Parathyroid adenoma (tissue), 2 donors: ENCODE data around the gene DCLK1.

Experiments
- H2AFZ ChIP-seq: fragments of 300-600 bp; sonication (generic); one replicate; pipeline ENCODE4 v1.7.0; 2017; ENCODE audit warnings: antibody characterized with exemption, mild to moderate bottlenecking
- H3K27ac ChIP-seq: fragments of 300-600 bp; sonication (generic); one replicate; pipeline ENCODE4 v1.7.0; 2017
- H3K27me3 ChIP-seq: fragments of 300-600 bp; sonication (generic); one replicate; pipeline ENCODE4 v1.7.0; 2017; ENCODE audit warnings: low read length; ENCODE audit not compliant: control insufficient read depth, insufficient read depth
- H3K36me3 ChIP-seq: fragments of 300-600 bp; sonication (generic); one replicate; pipeline ENCODE4 v1.7.0; 2017; ENCODE audit warnings: low read length; ENCODE audit not compliant: control insufficient read depth, insufficient read depth
- H3K4me1 ChIP-seq: fragments of 300-600 bp; sonication (generic); one replicate; pipeline ENCODE4 v1.7.0; 2017; ENCODE audit warnings: control low read depth
- H3K4me2 ChIP-seq: fragments of 300-600 bp; sonication (generic); one replicate; pipeline ENCODE4 v1.7.0; 2017; ENCODE audit warnings: low read length
- H3K4me3 ChIP-seq: fragments of 300-600 bp; sonication (generic); one replicate; pipeline ENCODE4 v1.7.0; 2017; ENCODE audit warnings: low read depth, low read length
- H3K79me2 ChIP-seq: fragments of 300-600 bp; sonication (generic); one replicate; pipeline ENCODE4 v1.7.0; 2017; ENCODE audit warnings: control low read depth
- H3K9ac ChIP-seq: fragments of 300-600 bp; sonication (generic); one replicate; pipeline ENCODE4 v1.7.0; 2017; ENCODE audit warnings: mild to moderate bottlenecking
- H3K9me3 ChIP-seq: fragments of 300-600 bp; sonication (generic); one replicate; pipeline ENCODE4 v1.7.0; 2017; ENCODE audit warnings: low read length; ENCODE audit not compliant: control insufficient read depth
- CTCF ChIP-seq: fragments of 300-600 bp; sonication (generic); IDR thresholded peaks from one replicate; pipeline ENCODE4 v1.7.0; 2017; ENCODE audit warnings: antibody characterized with exemption, mild to moderate bottlenecking
- donor health status: primary hyperparathyroidism.

Gene DCLK1

GRCh38 chr13:35817642-35818607 lies 313.3 kb downstream of the DCLK1 start:
- Histone ChIP-seq H3K9ac (no peak overlapping the region), H3K4me3 (no peak overlapping the region), H3K27ac (no peak overlapping the region), H3K36me3 (no peaks in the 10 kb centered on the region), H2AFZ (no peak overlapping the region), H3K79me2 (no peaks in the 10 kb centered on the region), H3K9me3 (no peaks in the 10 kb centered on the region), H3K4me2 (no peak overlapping the region), H3K27me3 (no peaks in the 10 kb centered on the region), H3K4me1 (no peaks in the 10 kb centered on the region)
- no peak for TF ChIP-seq CTCF

DNA sequence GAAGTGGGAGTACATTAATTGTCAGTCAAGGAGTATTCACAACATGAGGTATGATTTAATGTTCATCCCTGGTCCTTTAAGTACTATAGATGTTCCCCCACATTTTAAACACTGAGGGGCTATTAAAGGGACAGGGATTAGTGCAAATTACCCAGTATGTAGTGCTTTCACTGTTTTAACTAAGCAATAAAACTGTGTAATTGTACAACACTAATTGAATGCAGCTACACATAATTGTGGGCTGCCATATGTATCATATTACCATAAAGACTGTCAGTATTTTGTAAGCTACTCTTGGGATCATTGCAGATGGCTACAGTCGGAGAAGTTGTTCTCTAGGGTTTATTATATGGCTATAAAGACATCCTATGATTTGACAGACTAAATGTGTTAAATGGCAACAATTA lies 316.6 kb downstream of the DCLK1 start:
- Histone ChIP-seq H3K4me2 (no peak overlapping the region), H3K27me3 (no peaks in the 10 kb centered on the region), H3K9me3 (no peaks in the 10 kb centered on the region), H3K4me3 (no peak overlapping the region), H3K79me2 (no peaks in the 10 kb centered on the region), H3K4me1 (no peaks in the 10 kb centered on the region), H3K36me3 (no peaks in the 10 kb centered on the region), H3K9ac (no peak overlapping the region), H2AFZ (no peak overlapping the region), H3K27ac (no peak overlapping the region)
- TF ChIP-seq CTCF, result no peak

DNA sequence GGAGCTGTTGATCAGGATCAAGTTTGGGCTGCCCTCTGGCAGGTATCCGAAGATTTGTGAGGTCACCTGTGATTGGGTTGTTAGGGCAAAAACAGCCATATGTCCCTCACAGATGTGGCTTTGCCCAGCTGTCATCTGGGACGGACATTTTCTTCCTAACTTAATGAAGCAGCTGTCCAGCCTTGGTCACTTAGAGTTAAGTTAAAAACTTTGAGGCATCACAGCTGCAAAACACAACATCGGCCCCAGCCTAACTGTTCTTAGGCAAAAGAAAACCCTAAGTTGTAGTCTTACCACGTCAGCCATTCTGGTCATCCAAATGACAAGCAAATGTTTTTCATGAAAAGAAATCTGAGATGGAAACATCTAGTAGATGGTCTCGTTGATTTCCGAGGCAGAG lies 318.4 kb downstream of the DCLK1 start:
- no peaks in the 10 kb centered on the region for H3K27me3 ChIP-seq
- no peak overlapping the region for H3K4me2 ChIP-seq
- no peak overlapping the region for H2AFZ ChIP-seq
- H3K9me3 ChIP-seq, result no peaks in the 10 kb centered on the region
- no peak overlapping the region for H3K9ac ChIP-seq
- TF ChIP-seq CTCF, result no peak
- no peak overlapping the region for H3K27ac ChIP-seq
- H3K36me3 ChIP-seq, result no peaks in the 10 kb centered on the region
- H3K79me2 ChIP-seq, result no peaks in the 10 kb centered on the region
- no peaks in the 10 kb centered on the region for H3K4me1 ChIP-seq
- H3K4me3 ChIP-seq, result no peak overlapping the region

GRCh38 chr13:35810321-35810720 lies 320.9 kb downstream of the DCLK1 start:
- Histone ChIP-seq H3K9ac (no peak overlapping the region), H3K9me3 (no peaks in the 10 kb centered on the region), H3K27ac (no peak overlapping the region), H3K4me2 (no peak overlapping the region), H3K36me3 (no peaks in the 10 kb centered on the region), H3K4me1 (no peaks in the 10 kb centered on the region), H3K27me3 (no peaks in the 10 kb centered on the region), H2AFZ (no peak overlapping the region), H3K4me3 (no peak overlapping the region), H3K79me2 (no peaks in the 10 kb centered on the region)
- no peak for TF ChIP-seq CTCF

DNA sequence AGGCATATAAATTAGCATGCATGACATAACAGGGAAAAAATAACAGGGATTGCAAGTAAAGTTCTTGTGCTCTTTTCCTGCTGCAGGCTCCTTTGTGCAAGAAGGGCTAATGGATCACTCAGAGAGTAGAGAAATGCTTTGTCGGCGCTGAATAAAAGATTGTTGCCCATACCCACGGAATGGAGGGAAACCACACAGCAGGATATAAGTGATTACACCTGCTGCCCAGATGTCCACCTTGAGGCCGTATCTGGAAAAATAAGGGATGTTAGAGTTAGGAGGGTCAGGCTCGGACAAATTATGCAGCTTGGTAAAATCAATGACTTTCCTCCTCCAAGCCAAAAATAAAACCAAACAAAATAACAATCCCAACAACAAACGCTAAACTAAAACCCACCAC lies 322.3 kb downstream of the DCLK1 start:
- no peak overlapping the region for H3K4me2 ChIP-seq
- H3K4me1 ChIP-seq, result no peaks in the 10 kb centered on the region
- H3K79me2 ChIP-seq, result no peaks in the 10 kb centered on the region
- no peak overlapping the region for H3K9ac ChIP-seq
- no peak overlapping the region for H3K4me3 ChIP-seq
- H2AFZ ChIP-seq, result no peak overlapping the region
- H3K36me3 ChIP-seq, result no peaks in the 10 kb centered on the region
- H3K27ac ChIP-seq, result no peak overlapping the region
- TF ChIP-seq CTCF, result no peak
- no peaks in the 10 kb centered on the region for H3K27me3 ChIP-seq
- no peaks in the 10 kb centered on the region for H3K9me3 ChIP-seq
